ENCODE results near the gene CLN6. TPM values are rescaled to one million over a fixed set of nuclear protein-coding genes. Genes with fewer than 3 reads are reported as not detected.
"Not testable (repeated sequence)": the region's sequence is repeated elsewhere in the genome, so short reads cannot be mapped to it uniquely, and the experiment has no call there.

CLN6 gene
- total RNA-seq, 1 donor from 2014 or later, result 19.0 TPM

DNA sequence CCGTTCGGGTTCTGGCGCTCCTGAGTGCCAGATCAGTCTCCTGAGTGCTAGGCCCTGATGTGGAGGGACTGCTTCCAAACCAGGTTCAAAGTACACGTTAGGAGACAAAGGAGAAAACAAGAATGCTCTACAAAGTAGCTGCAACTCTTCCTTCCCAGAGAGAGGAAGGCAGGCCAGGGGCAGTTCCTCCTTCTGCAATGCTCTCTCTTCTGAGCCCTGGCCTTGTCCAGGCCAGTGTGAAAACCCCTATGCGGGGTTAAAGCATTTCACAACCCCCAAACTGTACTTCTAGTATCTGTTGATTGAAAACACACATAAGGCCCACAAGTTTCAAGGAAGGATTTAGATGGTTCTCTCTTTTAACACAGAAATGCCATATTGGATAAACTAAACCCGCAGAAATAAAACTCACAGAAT is 14.7 kb downstream of the CLN6 start:
- Histone ChIP-seq H3K36me3 (ENCODE audit: insufficient read depth, low read length) (peaks cover 2% of the 10 kb centered on the region), H3K27me3 (ENCODE audit: insufficient read depth, low read length) (no peaks in the 10 kb centered on the region), H4K20me1 (ENCODE audit: insufficient read depth, low read length) (peaks cover 47% of the 10 kb centered on the region), H3K4me1 (ENCODE audit: insufficient read depth, low read length) (peaks cover 9% of the 10 kb centered on the region), H3K4me3 (ENCODE audit: insufficient read depth, low read depth, low read length) (no peak overlapping the region), H2AFZ (ENCODE audit: low read depth, low read length) (no peak overlapping the region), H3K79me2 (ENCODE audit: insufficient read depth, low read length) (peaks cover 30% of the 10 kb centered on the region), H3K4me2 (ENCODE audit: low read length) (no peak overlapping the region), H3K9ac (ENCODE audit: low read length) (no peak overlapping the region), H3K9me3 (ENCODE audit: insufficient read depth, low read depth, low read length) (no peaks in the 10 kb centered on the region), H3K27ac (ENCODE audit: low read depth, low read length) (no peak overlapping the region)
- FAIRE-seq, result no peak
- Mint-ChIP-seq H3K27ac (ENCODE audit: unreplicated experiment) (no peak overlapping the region), H3K4me3 (ENCODE audit: unreplicated experiment) (no peak overlapping the region), H3K9me3 (ENCODE audit: unreplicated experiment) (no peaks in the 10 kb centered on the region), H3K36me3 (ENCODE audit: low read depth, unreplicated experiment) (peaks cover 11% of the 10 kb centered on the region), H3K27me3 (ENCODE audit: low read depth, unreplicated experiment) (no peaks in the 10 kb centered on the region), H3K4me1 (ENCODE audit: low read depth, unreplicated experiment) (peaks cover under 1% of the 10 kb centered on the region)
- DNase-seq (ENCODE audit: low read depth), result no peak
- TF ChIP-seq, protein P1, sequence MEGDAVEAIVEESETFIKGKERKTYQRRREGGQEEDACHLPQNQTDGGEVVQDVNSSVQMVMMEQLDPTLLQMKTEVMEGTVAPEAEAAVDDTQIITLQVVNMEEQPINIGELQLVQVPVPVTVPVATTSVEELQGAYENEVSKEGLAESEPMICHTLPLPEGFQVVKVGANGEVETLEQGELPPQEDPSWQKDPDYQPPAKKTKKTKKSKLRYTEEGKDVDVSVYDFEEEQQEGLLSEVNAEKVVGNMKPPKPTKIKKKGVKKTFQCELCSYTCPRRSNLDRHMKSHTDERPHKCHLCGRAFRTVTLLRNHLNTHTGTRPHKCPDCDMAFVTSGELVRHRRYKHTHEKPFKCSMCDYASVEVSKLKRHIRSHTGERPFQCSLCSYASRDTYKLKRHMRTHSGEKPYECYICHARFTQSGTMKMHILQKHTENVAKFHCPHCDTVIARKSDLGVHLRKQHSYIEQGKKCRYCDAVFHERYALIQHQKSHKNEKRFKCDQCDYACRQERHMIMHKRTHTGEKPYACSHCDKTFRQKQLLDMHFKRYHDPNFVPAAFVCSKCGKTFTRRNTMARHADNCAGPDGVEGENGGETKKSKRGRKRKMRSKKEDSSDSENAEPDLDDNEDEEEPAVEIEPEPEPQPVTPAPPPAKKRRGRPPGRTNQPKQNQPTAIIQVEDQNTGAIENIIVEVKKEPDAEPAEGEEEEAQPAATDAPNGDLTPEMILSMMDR (IDR thresholded peaks at IDR 0.05; ENCODE audit: insufficient read depth, low read depth, low read length), result no peak
- TF ChIP-seq EZH2 (IDR thresholded peaks at IDR 0.05; ENCODE audit: insufficient read depth, low read length), result no peak

GRCh38 chr15:68213991-68214837 is 15.3 kb downstream of the CLN6 start:
- Mint-ChIP-seq H3K27me3 (ENCODE audit: low read depth, unreplicated experiment) (no peaks in the 10 kb centered on the region), H3K9me3 (ENCODE audit: unreplicated experiment) (no peaks in the 10 kb centered on the region), H3K27ac (ENCODE audit: unreplicated experiment) (no peak overlapping the region), H3K36me3 (ENCODE audit: low read depth, unreplicated experiment) (peaks cover 11% of the 10 kb centered on the region), H3K4me3 (ENCODE audit: unreplicated experiment) (no peak overlapping the region), H3K4me1 (ENCODE audit: low read depth, unreplicated experiment) (peaks cover 3% of the 10 kb centered on the region)
- Histone ChIP-seq H3K9ac (ENCODE audit: low read length) (no peak overlapping the region), H4K20me1 (ENCODE audit: insufficient read depth, low read length) (peaks cover 45% of the 10 kb centered on the region), H3K4me3 (ENCODE audit: insufficient read depth, low read depth, low read length) (no peak overlapping the region), H3K27me3 (ENCODE audit: insufficient read depth, low read length) (no peaks in the 10 kb centered on the region), H3K27ac (ENCODE audit: low read depth, low read length) (no peak overlapping the region), H3K4me2 (ENCODE audit: low read length) (no peak overlapping the region), H3K36me3 (ENCODE audit: insufficient read depth, low read length) (peaks cover 2% of the 10 kb centered on the region), H3K79me2 (ENCODE audit: insufficient read depth, low read length) (peaks cover 24% of the 10 kb centered on the region), H3K4me1 (ENCODE audit: insufficient read depth, low read length) (peaks cover 13% of the 10 kb centered on the region), H2AFZ (ENCODE audit: low read depth, low read length) (no peak overlapping the region), H3K9me3 (ENCODE audit: insufficient read depth, low read depth, low read length) (no peaks in the 10 kb centered on the region)
- no peak for FAIRE-seq
- TF ChIP-seq, protein P1 (IDR thresholded peaks at IDR 0.05; ENCODE audit: insufficient read depth, low read depth, low read length), result no peak
- no peak for TF ChIP-seq EZH2 (IDR thresholded peaks at IDR 0.05; ENCODE audit: insufficient read depth, low read length)
- DNase-seq (ENCODE audit: low read depth), result no peak

- DNase-seq (ENCODE audit: low read depth); H3K27me3 ChIP-seq (ENCODE audit: insufficient read depth, low read length); H3K27ac Mint-ChIP-seq (ENCODE audit: unreplicated experiment); H3K36me3 Mint-ChIP-seq (ENCODE audit: low read depth, unreplicated experiment); H2AFZ ChIP-seq (ENCODE audit: low read depth, low read length); H3K9me3 ChIP-seq (ENCODE audit: insufficient read depth, low read depth, low read length); H3K9ac ChIP-seq (ENCODE audit: low read length); H3K4me2 ChIP-seq (ENCODE audit: low read length); H3K27ac ChIP-seq (ENCODE audit: low read depth, low read length); H3K36me3 ChIP-seq (ENCODE audit: insufficient read depth, low read length); H3K9me3 Mint-ChIP-seq (ENCODE audit: unreplicated experiment); H3K4me1 Mint-ChIP-seq (ENCODE audit: low read depth, unreplicated experiment); H3K27me3 Mint-ChIP-seq (ENCODE audit: low read depth, unreplicated experiment); H3K4me3 Mint-ChIP-seq (ENCODE audit: unreplicated experiment); FAIRE-seq; H3K4me3 ChIP-seq (ENCODE audit: insufficient read depth, low read depth, low read length): not testable (repeated sequence)
- peaks cover 17% of the 10 kb centered on the region for H3K79me2 ChIP-seq (ENCODE audit: insufficient read depth, low read length)
- H4K20me1 ChIP-seq (ENCODE audit: insufficient read depth, low read length), result peaks cover 41% of the 10 kb centered on the region
- peaks cover 13% of the 10 kb centered on the region for H3K4me1 ChIP-seq (ENCODE audit: insufficient read depth, low read length)
Observed at GRCh38 chr15:68213491-68213845, 16.1 kb downstream of the CLN6 start.
